Thyroid gland (tissue), 4 donors: Measurements from ENCODE around the gene MICU2. TPM values are rescaled to one million over a fixed set of nuclear protein-coding genes. Genes with fewer than 3 reads are reported as not detected.

ENCODE experiments used
- DNase-seq, 2 donors: peaks; one replicate each; pipeline ENCODE4 v3.0.0-alpha.2; 2019
- H3K27ac ChIP-seq, 3 donors: fragments of 200-600 bp; sonication (generic); 1 replicate in 2 of 3; 2 replicates in 1 of 3; pipeline ENCODE4 v1.5.1; 2016 to 2019; ENCODE audit warnings: mild to moderate bottlenecking in 1 of 3, moderate library complexity in 1 of 3
- H3K27me3 ChIP-seq: fragments of 200-600 bp; sonication (generic); one replicate; pipeline ENCODE4 v1.5.1; 2019
- H3K36me3 ChIP-seq, 2 donors: fragments of 200-600 bp; sonication (generic); one replicate each; pipeline ENCODE4 v1.5.1; 2016 to 2019
- H3K4me1 ChIP-seq, 2 donors: fragments of 200-600 bp; sonication (generic); one replicate each; pipeline ENCODE4 v1.5.1; 2017 to 2019
- H3K4me3 ChIP-seq, 3 donors: fragments of 200-600 bp; sonication (generic); replicated peaks in 1 of 3; 1 replicate in 2 of 3; 2 replicates in 1 of 3; pipeline ENCODE4 v1.5.1; 2016; ENCODE audit warnings: mild to moderate bottlenecking in 1 of 3
- H3K9me3 ChIP-seq: fragments of 200-600 bp; sonication (generic); one replicate; pipeline ENCODE4 v1.5.1; 2017
- CTCF ChIP-seq, 6 experiments: fragments of 200-600 bp in 3 of 6; fragments of 450-650 bp in 3 of 6; sonication (generic) in 3 of 6; IDR thresholded peaks; one replicate each; pipeline ENCODE4 v1.5.1; 2016 to 2019; ENCODE audit warnings: antibody characterized with exemption in 6 of 6, mild to moderate bottlenecking in 2 of 6, inconsistent platforms in 1 of 6, moderate library complexity in 1 of 6
- POLR2A ChIP-seq, 2 donors: fragments of 450-650 bp; IDR thresholded peaks; one replicate each; pipeline ENCODE4 v1.6.1; 2017; ENCODE audit warnings: antibody characterized with exemption in 2 of 2, mild to moderate bottlenecking in 2 of 2, moderate library complexity in 1 of 2
- WGBS, 2 donors: methylation state at CpG; one replicate each; pipeline ENCODE4 v1.1.5; 2017; 5-methylcytosine and 5-hydroxymethylcytosine counted together
- intact Hi-C: fragments of 100-400 bp; cut with DNase I; formaldehyde crosslinking; loops from one replicate; pipeline ENCODE4 v1.15.1; 2023
- total RNA-seq, 4 donors: library from RNA; depleted of rRNA; stranded (reverse); fragments of >200 nt; gene quantifications; one replicate each; pipeline ENCODE4 v1.2.3, GENCODE V29; 2016

Gene MICU2
- total RNA-seq, 4 donors from 2014 or later = 55.3 to 127 (median 92.9) TPM

GRCh38 chr13:21584973-21585592 lies 18.9 kb downstream of the MICU2 start:
- no peaks in the 10 kb centered on the region for H3K27me3 ChIP-seq
- no peak overlapping the region for H3K4me3 ChIP-seq
- intact Hi-C loops = no loop called here
- 93 to 96% methylated on average over 1 of the region's 1 CpG for WGBS, 2 donors
- no peaks in the 10 kb centered on the region for H3K9me3 ChIP-seq
- TF ChIP-seq POLR2A (IDR thresholded peaks at IDR 0.05) (no peak), CTCF (IDR thresholded peaks at IDR 0.05) (no peak)
- H3K36me3 ChIP-seq = no peaks in the 10 kb centered on the region
- DNase-seq = no peak
- no peaks in the 10 kb centered on the region for H3K4me1 ChIP-seq
- no peak overlapping the region for H3K27ac ChIP-seq

GRCh38 chr13:21583478-21583877 lies 20.5 kb downstream of the MICU2 start:
- Histone ChIP-seq H3K9me3 (no peaks in the 10 kb centered on the region), H3K27ac (no peak overlapping the region), H3K27me3 (no peaks in the 10 kb centered on the region), H3K36me3 (no peaks in the 10 kb centered on the region), H3K4me3 (no peak overlapping the region), H3K4me1 (no peaks in the 10 kb centered on the region)
- TF ChIP-seq POLR2A (IDR thresholded peaks at IDR 0.05) (no peak), CTCF (IDR thresholded peaks at IDR 0.05) (no peak)
- intact Hi-C loops = no loop called here
- DNase-seq = no peak
- 51 to 64% methylated on average over 2 of the region's 2 CpGs for WGBS, 2 donors

- no peak overlapping the region for H3K27ac ChIP-seq
- intact Hi-C loops = no loop called here
- no peak for TF ChIP-seq CTCF (IDR thresholded peaks at IDR 0.05)
- TF ChIP-seq POLR2A (IDR thresholded peaks at IDR 0.05) = no peak
- H3K27me3 ChIP-seq = no peaks in the 10 kb centered on the region
- H3K9me3 ChIP-seq = no peaks in the 10 kb centered on the region
- no peak overlapping the region for H3K4me3 ChIP-seq
- no peaks in the 10 kb centered on the region for H3K4me1 ChIP-seq
- no peak for DNase-seq
- no peaks in the 10 kb centered on the region for H3K36me3 ChIP-seq
These were observed 23.2 kb downstream of the MICU2 start for GRCh38 chr13:21580736-21581135.

- no peaks in the 10 kb centered on the region for H3K36me3 ChIP-seq
- H3K9me3 ChIP-seq = no peaks in the 10 kb centered on the region
- intact Hi-C loops = no loop called here
- H3K4me1 ChIP-seq = no peaks in the 10 kb centered on the region
- DNase-seq = no peak
- 95 to 98% methylated on average over 3 of the region's 3 CpGs for WGBS, 2 donors
- no peaks in the 10 kb centered on the region for H3K27me3 ChIP-seq
- H3K4me3 ChIP-seq = no peak overlapping the region
- no peak overlapping the region for H3K27ac ChIP-seq
- TF ChIP-seq POLR2A (IDR thresholded peaks at IDR 0.05) (no peak), CTCF (IDR thresholded peaks at IDR 0.05) (no peak)
These were observed 24.1 kb downstream of the MICU2 start for GRCh38 chr13:21579754-21580316.

GRCh38 chr13:21578748-21579147 lies 25.2 kb downstream of the MICU2 start:
- 42 to 98% methylated on average over 1 of the region's 1 CpG for WGBS, 2 donors
- intact Hi-C loops = no loop called here
- Histone ChIP-seq H3K9me3 (no peaks in the 10 kb centered on the region), H3K4me1 (no peaks in the 10 kb centered on the region), H3K27ac (no peak overlapping the region), H3K36me3 (no peaks in the 10 kb centered on the region), H3K4me3 (no peak overlapping the region), H3K27me3 (no peaks in the 10 kb centered on the region)
- DNase-seq = no peak
- no peak for TF ChIP-seq POLR2A (IDR thresholded peaks at IDR 0.05)
